Activated CD4-positive, alpha-beta T cell treated with anti-CD3 and anti-CD28 coated beads, Interleukin-2, Interleukin-6, amounts not matched to agents 100 ng/mL and 50 ng/mL, durations not matched to agents 16 hours and 8 hours (primary cell): ENCODE results near the gene TXLNA.

Experiments used
- DNase-seq: peaks from one replicate; pipeline ENCODE4 v3.0.0-alpha.2; 2020

The TXLNA gene

GRCh38 chr1:32215629-32216480, 36.4 kb downstream of the TXLNA start:
- peak; percentile 69 for DNase-seq

DNA sequence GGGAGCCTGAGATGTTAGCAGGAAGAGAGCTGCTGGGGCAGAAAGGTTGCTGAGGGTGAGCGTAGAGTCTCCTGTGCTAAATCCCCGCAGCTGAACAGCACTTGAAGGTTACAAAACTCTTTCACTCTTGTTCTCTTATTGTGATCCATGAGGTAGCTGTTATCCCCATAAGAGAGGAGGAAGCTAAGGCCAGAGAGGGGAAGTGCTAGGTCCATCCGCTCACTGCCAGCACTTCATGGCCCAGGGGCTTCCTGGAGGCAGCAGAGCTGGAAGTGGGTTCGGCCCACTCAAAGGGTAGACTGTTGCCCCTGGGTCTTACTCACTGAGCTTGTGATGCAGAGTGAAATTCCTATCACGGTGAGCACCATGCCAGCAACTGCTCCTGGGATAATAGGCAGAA, 37.1 kb downstream of the TXLNA start:
- DNase-seq = no peak

DNA sequence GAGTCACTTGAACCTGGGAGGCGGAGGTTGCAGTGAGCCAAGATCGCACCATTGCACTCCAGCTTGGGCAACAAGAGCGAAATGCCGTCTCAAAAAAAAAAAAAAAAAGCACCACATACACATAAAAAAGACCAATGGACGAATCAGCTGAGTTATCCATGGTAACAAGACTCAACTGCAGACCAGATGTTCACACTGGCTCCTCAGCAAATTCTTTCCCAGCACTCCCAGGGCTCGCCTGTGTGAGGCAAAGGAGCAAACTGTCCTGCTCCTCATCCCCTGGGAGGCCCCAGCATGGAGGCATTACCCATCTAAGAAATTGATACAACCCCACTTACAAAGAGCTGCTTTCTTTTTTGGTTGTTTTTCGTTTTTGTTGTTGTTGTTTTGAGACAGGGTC, 39.5 kb downstream of the TXLNA start:
- no peak for DNase-seq

DNA sequence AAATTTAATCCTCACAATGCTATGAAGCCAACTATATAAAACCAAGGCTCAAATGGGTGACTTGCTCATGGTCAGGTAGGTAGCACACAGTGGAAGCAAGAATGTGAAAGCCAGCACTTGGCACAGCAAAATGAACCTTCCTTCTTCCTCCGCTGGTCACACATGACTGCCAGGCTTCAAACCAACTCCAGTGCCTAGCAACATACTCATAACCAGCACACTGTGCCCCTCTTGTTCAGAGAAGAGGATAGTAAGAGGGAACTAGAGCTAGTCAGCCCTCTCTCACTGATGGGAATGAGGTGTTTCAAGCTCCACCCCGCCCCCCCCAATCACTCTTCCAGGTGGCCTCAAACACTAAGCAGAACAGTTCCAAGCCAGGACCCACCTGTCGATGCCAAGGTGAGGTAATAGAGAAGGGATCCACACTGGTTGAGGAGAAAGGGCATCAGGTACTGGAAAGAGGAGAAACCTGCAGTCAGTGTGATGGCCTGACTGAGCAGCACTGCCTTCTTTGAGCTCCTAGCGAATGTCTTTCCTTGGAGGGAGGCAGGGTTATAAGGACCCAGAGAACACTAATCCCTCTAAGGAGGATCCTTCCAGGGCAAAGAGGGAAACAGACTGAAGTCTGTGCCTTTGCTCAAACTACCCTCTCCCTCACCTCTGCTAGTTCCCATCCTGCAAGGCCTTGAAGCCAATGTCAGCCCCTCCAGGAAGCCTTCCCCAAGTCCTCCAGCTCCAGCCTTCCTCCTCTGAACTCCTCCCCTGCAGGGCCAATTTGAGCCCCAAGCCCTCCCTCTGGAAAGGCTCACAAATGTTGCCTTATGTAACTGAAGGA, 41.5 kb downstream of the TXLNA start:
- no peak for DNase-seq

GRCh38 chr1:32221581-32221979, 42.1 kb downstream of the TXLNA start:
- no peak for DNase-seq

DNA sequence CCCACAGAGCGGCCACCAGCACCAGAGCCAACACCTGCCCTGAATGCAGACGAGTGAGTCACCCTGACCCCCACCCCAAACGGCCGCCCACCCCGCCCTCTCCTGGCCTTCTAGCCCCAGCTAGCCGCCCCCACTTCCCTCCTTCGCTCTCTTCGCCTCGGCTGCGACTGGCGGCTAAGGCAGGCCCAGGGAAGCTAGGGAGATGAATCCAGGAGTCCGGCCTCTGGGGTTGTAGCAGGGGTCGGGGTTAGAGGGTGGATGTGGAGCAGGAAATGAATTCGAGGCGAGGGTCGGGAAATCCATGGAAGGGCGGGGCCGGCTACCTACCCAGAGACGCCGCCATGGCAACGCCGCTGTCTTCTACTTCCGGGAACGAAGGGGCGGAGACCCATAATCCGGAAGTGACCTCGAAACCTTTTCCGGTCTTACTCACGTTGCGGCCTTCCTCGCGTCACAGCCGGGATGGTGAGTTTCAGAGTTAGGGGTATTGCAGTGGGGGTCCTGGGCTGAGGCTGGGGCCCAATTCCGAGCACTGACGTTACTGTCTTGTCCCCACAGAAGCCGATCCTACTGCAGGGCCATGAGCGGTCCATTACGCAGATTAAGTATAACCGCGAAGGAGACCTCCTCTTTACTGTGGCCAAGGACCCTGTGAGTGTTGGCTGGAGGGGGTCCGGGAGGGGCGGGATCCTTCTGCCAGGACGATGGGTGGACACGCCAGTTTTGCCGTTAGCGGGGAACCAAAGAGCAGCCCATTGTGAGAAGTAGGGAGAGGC, 42.7 kb downstream of the TXLNA start, which contains the start of the genes EIF3I and TMEM234:
EIF3I (plus strand) TSS at position 428 of the 776 bp plus-strand sequence; CDS start at position 463, 35 bp downstream.
TMEM234 (minus strand) TSS at position 374 of the 776 bp plus-strand sequence; CDS start at position 343, 31 bp downstream.
- peak; percentile 94 for DNase-seq

GRCh38 chr1:32223683-32224082, 44.2 kb downstream of the TXLNA start:
- DNase-seq = no peak

GRCh38 chr1:32224285-32224684, 44.8 kb downstream of the TXLNA start:
- DNase-seq = no peak

DNA sequence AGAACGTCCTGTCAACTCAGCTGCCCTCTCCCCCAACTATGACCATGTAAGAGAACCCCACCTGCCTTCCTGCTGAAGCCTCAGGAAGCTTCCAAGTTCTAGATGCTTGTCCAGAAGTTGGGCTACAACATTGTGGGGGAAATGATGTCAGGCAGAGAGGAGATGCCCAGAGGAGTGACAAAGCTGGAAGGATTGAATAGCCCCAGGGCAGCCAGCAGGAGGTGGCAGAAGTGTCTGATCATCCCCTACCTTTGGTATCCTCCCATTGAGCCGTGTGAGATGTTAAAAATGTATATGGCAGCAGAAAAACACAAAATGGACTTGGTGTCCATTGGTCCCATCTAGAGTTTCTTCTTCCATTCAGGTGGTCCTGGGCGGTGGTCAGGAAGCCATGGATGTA, 49.3 kb downstream of the TXLNA start:
- no peak for DNase-seq

DNA sequence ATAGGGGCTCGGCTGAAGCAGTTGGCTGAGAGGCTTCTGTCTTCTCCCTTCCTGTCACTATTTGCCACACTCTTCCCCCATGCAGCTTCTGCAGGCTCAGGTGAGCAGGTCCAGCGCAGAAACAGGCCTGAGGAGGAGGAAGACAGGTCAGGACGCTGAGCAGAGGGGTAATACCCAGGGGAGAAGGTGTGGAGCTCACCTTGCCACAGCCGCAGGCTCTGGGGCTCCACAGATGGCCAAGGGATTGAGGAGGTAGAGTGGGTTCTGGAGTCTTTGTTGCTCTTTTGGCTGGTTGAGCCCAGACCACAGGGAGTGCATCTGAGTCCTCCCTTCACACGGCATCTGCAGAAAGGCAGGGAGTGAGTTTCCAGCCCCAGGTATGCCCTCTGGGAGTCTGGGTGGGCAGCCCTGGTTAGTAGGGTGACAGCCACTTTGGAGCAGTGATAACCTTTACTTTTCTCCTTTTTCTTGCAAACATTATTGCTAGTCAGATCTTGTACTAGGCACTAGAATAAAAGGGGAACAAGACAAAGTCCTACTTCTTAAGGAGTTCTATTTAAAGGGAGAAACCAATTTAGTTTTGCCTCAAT, 52.5 kb downstream of the TXLNA start:
- no peak for DNase-seq

DNA sequence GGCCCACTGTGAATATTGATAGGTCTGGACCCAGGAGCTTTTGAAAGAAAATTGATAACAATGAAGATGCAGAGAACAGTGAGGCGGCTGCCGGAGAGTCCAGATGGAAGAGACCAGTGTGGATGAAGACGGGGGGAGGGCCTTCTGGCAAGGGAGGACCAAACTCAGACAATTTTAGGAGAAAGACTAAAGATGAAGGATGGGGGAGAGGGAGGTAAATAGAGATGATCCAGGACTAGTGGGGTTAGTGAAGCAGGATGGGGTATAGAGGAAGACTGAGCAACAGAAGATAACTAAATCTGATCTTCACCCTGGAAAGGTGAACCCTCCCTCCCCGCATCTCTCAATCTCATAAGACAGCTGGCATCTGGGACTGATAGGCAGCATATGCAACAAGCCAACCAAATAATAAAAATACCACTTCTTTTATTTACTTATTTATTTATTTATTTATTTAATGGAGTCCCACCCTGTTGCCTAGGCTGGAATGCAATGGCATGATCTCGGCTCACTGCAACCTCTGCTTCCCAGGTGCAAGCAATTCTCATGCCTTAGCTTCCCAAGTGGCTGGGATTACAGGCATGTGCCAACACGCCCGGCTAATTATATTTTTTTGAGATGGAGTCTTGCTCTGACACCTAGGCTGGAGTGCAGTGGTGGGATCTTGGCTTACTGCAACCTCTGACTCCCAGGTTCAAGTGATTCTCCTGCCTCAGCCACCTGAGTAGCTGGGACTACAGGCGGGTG, 53.3 kb downstream of the TXLNA start:
- DNase-seq = no peak

DNA sequence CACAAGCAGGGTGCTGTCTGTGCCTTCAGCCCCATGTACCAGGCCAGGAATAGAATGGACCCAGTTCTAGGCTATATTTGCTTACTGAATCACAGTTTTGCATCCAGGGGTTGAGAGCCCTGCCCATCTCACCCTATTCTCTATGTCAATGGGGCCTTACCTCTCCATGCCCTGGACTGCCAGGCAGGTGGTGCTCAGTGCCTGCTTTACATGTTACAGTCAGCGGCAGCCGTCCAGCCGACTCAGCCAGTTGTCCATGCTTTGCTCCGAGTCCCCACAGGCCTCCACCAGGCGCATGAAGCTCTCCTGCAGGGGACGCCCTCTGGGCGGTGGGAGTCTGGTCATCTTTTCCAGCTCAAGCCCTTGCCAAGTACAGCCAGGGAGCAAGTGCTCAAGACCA, 55.3 kb downstream of the TXLNA start:
- DNase-seq = no peak

DNA sequence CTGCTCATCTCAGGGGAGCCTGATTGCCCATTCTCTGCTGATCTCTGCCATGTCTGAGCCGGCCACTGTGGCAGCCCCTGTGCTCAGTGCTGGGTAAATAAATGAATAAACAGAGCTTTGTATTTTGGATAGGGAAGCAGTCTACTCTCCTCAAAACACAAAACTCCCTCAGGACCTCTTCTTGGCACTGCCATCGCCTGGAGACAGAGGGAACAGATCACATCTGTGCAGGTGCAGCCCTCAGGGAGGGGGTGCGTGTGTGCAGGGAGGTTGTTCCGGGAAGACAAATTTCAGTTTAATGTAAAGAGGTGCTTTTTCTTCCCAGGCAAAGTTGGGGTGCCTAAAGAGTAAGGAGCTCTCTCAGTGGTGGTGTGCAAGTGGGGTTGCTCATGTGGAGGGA, 59.9 kb downstream of the TXLNA start:
- no peak for DNase-seq

- DNase-seq = no peak
Observed at GRCh38 chr1:32239790-32240139, 60.3 kb downstream of the TXLNA start.

GRCh38 chr1:32240140-32240951, 60.9 kb downstream of the TXLNA start:
- peak; percentile 50 for DNase-seq

DNA sequence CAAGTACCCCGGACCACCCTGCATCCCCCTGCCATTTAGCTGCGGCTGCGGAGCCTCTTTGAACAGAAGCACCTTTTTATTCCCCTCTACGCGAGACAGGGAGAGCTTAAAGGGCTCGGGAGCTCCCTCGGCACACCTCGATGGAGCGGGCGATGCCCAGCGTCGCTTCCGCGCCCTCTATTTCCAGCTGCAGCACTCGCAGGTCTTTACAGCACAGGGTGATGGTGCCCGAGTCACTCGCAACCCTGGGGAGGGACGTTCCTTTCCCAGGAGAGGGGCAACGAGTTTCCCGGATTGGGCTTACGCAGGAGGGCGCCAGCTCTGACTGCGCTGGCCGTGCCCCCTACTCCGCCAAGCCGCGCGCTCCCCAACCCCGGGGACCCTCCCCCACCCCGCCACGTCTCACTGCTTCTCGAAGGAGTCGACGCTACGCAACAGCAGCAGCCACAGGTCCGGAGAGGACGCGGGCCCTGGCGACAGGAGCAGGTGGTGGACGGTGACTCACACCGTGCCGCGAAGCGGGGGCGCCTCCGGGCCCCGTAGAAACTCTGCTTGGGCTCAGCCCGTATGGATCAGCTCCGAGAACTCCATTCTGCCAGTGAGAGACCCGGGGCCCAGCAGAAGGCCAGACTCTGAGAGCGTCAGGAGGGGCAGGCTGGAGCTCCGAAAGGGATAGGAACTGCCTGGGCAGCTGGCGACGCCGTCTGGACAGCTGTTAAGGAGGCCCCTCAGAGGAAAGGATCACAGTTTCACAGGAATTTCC, 61.7 kb downstream of the TXLNA start:
- peak; percentile 32 for DNase-seq

- no peak for DNase-seq
Observed at GRCh38 chr1:32242341-32242851, 62.9 kb downstream of the TXLNA start.

- DNase-seq = no peak
Observed at GRCh38 chr1:32246888-32247273, 67.4 kb downstream of the TXLNA start, which contains the start of gene FAM167B. TSS of gene FAM167B (plus strand) at chr1:32247222. CDS start at chr1:32247422, 200 bp downstream.

GRCh38 chr1:32247452-32247851, 68.0 kb downstream of the TXLNA start:
- no peak for DNase-seq
